Activated CD8-positive, alpha-beta memory T cell treated with anti-CD3 and anti-CD28 coated beads, Interleukin-2, amount 50 U/mL, for 48 hours (primary cell): Measurements from ENCODE around the gene PPIL4.

Experiments
- DNase-seq: peaks from one replicate; pipeline ENCODE4 v3.0.0-alpha.2; 2020

Gene PPIL4

DNA sequence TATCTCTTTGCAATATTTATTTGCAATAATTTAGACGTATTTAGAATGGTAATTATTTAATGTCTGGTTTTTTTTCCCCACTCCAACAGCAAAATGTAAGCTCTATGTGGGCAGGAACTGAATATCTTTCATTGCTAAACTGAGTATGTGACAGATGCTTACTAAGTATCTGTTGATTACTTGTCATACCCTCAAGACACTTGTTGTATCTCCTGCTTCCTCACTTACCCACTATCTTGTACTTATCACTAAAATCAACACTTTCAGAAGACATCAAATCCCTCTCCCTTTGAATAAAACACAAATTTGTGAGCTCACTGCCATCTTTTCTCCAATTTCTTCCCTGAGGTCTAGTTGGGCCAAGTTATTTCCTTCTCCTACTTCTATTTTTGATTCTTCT is 30.3 kb downstream of the PPIL4 start:
- DNase-seq, result no peak

GRCh38 chr6:149513915-149514314 is 31.9 kb downstream of the PPIL4 start:
- DNase-seq, result no peak

DNA sequence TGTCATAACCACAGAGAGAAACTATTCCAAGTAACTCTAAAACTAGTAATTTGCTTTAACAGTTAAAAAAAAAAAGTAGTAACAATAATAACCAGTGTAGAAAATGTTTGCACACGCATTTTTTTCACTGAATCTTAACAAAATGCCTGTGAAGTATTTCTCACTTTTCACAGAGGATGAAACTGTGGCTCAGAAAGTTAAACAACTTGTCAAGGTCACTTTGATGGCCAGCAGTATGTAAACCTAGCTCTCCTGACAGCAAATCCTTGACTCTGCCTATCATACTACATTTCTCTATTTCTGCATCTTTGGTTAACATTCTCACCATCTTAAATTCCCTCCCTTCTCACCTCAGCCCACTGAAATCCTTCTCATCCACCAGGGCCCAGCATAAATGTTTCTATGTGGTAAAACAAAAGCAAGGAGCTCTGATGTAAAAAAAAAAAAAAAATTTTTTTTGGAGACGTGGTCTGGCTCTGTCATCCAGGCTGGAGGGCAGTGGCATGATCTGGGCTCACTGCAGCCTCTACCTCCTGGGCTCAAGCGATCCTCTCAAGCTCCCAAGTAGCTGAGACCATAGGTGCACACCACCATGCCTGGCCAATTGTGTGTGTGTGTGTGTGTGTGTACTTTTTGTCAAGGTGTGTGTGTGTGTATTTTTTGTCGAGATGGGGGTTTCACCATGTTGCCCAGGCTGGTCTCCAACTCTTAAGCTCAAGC is 34.9 kb downstream of the PPIL4 start:
- DNase-seq, result no peak

DNA sequence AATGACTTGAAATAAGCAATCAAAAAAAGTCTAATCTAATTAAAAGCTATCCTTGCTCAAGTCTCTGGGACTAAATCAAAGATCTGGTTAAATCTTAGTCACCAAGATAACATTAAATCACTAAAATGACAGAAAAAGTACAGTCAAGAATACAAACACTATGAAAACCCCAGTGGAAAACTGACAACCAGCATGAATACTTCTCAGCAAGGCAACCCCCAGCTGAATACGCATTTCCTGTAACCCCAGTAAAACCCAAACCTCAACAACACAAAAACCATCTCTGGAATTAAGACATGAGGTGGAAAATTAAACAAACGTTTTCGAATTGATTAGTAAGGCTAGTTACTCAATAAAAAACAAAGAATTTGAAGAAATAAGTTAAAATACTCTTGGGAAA is 37.4 kb downstream of the PPIL4 start:
- DNase-seq, result no peak

- no peak for DNase-seq
These were observed 42.0 kb downstream of the PPIL4 start for GRCh38 chr6:149503872-149504271.

DNA sequence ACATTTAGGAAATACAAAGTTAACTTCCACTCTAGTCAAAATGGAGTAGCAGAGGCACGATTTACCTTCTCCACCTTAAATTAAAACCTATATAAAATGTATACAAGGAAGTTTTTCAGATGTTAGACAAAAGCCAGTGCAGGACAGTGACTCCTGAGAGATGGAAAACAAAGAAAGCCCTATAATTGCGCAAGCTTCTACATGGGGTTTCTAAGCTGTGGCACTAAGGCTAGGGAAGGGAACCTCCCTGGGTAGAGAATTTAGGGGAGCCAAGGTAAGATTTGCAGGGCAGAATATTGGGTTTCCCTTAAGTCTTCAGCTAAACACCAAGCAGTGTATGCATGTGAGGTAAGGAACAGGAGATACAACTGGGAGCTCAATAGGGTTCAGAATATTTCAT is 42.6 kb downstream of the PPIL4 start:
- no peak for DNase-seq

DNA sequence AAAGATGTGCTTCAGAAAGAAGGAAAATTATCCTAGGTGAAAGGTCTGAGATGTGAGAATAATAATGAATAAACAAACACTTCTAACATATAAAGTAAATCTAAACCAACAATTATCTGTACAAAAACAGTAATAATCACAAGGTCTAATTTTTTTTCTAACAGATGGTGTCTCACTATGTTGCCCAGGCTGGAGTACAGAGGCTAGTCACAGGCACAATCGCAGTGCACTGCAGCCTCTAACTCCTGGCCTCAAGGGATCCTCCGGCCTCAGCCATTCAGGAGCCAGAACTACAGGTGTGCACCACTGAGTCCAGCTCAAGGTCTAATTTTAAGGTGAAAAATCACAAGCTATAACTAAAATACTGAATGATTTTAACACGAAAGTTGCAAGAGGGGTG is 44.1 kb downstream of the PPIL4 start:
- DNase-seq, result no peak

GRCh38 chr6:149501201-149501600 is 44.6 kb downstream of the PPIL4 start:
- no peak for DNase-seq

DNA sequence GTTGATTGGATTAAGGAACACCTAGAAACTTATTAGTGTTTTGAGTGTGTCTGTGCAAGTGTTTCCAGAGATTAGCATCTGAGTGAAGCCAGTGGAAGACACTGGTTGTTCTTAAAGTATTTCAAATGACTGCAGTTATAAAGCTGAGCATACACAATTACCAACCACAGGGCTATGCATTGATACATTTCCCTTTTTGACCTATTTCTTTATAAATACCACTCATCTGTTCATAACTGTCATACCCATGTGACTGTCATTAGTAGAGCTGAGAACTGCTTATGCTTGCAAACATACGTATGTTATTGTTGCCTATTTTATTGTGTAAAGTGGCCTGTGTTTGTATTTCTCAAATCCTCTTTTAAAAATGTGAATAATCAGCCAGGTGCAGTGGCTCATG is 45.7 kb downstream of the PPIL4 start:
- DNase-seq, result no peak

- no peak for DNase-seq
These were observed 46.8 kb downstream of the PPIL4 start for GRCh38 chr6:149499066-149499465.

GRCh38 chr6:149497365-149497764 is 48.5 kb downstream of the PPIL4 start:
- DNase-seq, result no peak

- DNase-seq, result peak; percentile 52
These were observed 49.2 kb downstream of the PPIL4 start for GRCh38 chr6:149496597-149496996.

- DNase-seq, result peak; percentile 55
These were observed 50.4 kb downstream of the PPIL4 start for GRCh38 chr6:149495349-149496016.

DNA sequence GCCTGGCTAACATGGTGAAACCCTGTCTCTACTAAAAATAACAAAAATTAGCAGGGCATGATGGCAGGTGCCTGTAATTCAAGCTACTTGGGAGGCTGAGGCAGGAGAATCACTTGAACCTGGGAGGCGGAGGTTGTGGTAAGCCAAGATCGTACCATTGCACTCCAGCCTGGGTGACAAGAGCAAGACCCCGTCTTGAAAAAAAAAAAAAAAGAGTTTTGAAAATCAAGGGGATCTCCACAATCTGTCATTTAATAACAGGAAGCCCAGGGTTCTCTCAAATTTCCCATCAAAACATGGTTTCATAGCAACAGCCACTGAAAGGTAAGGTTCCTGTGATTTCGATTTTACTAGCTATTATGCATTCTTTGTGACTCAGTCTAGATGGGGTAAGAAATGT is 51.0 kb downstream of the PPIL4 start:
- peak; percentile 66 for DNase-seq

GRCh38 chr6:149493761-149494320 is 52.0 kb downstream of the PPIL4 start:
- DNase-seq, result no peak

DNA sequence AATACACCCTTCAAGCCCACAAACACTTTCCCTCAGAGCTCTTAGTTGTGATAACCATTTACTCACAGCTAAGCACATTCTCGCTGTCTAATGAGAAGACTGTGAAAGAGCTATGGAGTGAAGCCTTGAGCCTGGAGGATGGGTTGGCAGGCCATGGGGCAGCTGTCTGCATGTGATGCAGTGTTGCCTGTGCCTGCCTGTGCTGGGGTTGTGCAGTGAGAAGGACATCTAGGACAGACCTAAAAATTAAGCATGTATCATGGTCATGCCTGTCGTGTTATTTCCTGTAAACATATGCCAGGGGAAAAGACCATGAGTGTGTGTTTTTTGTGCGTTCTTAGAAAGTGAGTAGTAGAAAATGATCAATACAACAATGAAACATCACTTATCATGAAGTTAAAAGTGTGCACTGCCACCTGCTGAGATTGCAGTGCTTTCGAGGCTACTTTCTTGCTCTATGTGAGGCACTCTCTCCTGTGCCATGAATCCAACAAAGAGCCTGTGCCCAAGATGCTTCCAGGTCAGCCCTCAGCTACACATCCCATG is 53.0 kb downstream of the PPIL4 start:
- peak; percentile 50 for DNase-seq

DNA sequence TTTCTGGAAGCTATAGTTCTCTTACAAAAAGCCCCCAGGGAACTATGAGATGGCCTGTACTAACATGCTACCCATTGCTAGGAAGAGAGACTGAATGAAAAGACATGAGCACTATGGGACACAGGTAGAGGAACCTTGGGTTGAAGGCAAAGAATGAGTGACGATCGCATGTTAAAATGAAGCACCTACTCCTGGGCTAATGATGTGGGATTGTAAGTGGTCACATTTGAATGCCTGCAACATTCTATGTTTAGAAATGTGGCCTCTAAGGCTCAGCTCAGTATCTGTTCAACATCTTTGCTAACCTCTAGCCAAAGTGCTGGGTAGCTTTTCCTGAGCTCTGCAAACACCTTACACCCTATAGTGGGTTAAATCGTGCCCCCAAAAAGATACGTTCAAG is 55.9 kb downstream of the PPIL4 start:
- DNase-seq, result no peak

- DNase-seq, result peak; percentile 54
These were observed 57.0 kb downstream of the PPIL4 start for GRCh38 chr6:149488815-149489214.

DNA sequence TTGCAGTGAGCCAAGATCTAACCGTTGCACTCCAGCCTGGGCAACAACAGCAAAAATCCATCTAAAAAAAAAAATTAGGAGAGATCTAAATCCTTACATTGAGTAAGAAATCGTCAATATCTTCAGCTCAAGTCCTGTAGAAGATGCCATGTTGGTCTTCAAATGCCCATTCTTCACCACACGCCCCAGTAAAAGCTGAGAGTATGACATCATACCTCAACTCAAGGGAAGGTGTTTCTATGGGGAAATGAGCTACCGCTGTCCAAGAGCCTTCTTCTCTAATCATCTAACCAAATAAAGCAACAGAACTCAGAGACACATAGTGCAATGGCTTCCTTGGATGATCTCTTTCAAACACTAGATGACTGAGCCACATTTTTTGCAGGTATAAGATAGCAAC is 58.5 kb downstream of the PPIL4 start:
- no peak for DNase-seq

- DNase-seq, result peak; percentile 86
These were observed 60.8 kb downstream of the PPIL4 start, which contains the start of gene ZC3H12D for GRCh38 chr6:149484733-149485700. TSS of gene ZC3H12D (minus strand) at chr6:149485014. CDS start at chr6:149474543, 10,471 bp downstream.

DNA sequence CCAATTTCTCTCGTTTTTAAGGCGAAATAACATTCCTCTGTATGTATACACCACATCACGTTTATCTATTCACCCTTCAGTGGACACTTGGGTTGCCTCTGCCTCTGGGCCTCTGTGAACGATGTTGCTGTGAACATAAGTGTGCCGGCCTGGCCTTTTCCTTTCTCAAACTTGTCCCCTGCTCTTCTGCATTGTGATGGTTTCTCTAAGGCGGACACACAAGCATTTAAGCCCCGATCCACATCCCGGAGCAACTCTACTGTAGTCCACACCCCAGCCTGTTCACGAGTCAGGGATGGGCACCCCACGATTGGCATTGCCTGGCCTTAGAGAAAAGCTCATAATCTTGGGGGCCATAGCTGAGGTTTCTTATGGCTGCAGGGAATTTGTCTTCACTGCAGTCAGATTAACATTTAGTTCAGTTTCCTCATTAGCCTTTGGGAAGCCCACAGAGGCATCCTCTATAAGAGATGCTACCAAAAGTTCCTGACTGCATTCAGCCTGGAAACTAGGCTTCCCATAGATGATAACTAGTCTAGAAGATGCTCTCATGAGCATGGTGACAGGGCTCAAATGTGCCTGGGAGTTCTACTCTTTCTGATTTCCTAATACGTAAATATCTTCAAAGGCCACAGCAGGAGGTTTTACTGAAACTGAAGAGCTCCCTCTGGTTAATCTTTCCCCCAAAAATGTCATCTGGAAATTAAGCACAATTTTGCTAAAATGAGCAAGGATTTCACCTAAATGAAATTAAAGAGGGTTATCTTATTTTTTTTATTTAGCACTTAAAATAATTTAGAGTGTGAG is 61.8 kb downstream of the PPIL4 start:
- no peak for DNase-seq

DNA sequence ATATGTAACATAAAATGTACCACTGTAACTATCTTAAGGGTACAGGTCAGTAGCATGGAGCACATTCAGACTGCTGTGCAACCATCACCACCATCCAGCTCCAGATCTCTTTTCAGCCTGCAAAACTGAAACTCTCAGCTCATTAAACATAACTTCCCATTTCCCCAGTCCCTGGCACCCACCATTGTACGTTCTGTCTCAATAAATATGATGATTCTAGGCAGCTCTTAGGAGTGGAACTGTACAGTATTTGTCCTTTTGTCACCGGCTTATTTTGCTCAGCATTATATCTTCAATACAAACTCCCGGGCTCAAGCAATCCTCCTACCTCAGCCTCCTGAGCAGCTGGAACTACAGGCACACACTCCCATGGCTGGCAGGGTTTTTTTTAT is 62.5 kb downstream of the PPIL4 start:
- no peak for DNase-seq
